IMR-90 (cell line): Measurements from ENCODE around the gene PDX1. TPM values are rescaled to one million over a fixed set of nuclear protein-coding genes. Genes with fewer than 3 reads are reported as not detected.

Source experiments
- ATAC-seq: fragments of 200-7000 bp; cut with Tn5 transposase; 2 replicates; pipeline ENCODE4 v1.9.1; 2020; ENCODE audit warnings: low read depth, mild to moderate bottlenecking, moderate library complexity
- BruUV-seq: library from RNA; stranded (reverse); fragments of 400-500 nt; replicated peaks from 2 replicates; lab custom pipeline; 2021; lab: Mats Ljungman, UMichigan
- CTCF ChIA-PET: fragments of 300-600 bp; formaldehyde crosslinking; extraction: SDS; loops from one replicate; lab custom pipeline; 2021; ENCODE audit warnings: antibody characterized with exemption; lab: Yijun Ruan, JAX
- POLR2A ChIA-PET: fragments of 300-600 bp; sonication (Branson Sonifier 250); formaldehyde crosslinking; loops from one replicate; lab custom pipeline; 2022; ENCODE audit warnings: antibody characterized with exemption; ENCODE audit not compliant: unreplicated experiment; lab: Charles Lee
- DNase-seq: peaks from one replicate; pipeline ENCODE4 v3.0.0; 2013
- H2AFZ ChIP-seq: replicated peaks from 2 replicates; pipeline ENCODE3; 2013; ENCODE audit warnings: low read length, mild to moderate bottlenecking; ENCODE audit not compliant: poor library complexity
- H2AK5ac ChIP-seq: 2 replicates; pipeline ENCODE4 v1.6.1; 2013; ENCODE audit warnings: low read depth, low read length, inconsistent platforms
- H2AK9ac ChIP-seq: replicated peaks from 2 replicates; pipeline ENCODE3; 2013; ENCODE audit warnings: mild to moderate bottlenecking, low read depth, low read length, moderate library complexity; ENCODE audit not compliant: poor library complexity
- H2BK120ac ChIP-seq: 2 replicates; pipeline ENCODE4 v1.6.1; 2013; ENCODE audit warnings: low read depth, low read length, inconsistent platforms
- H2BK15ac ChIP-seq: 3 replicates; pipeline ENCODE4 v1.6.1; 2013; ENCODE audit warnings: low read depth, low read length, inconsistent platforms
- H2BK20ac ChIP-seq: 2 replicates; pipeline ENCODE4 v1.6.1; 2013; ENCODE audit warnings: low read depth, mild to moderate bottlenecking, inconsistent platforms, low read length, moderate library complexity
- H2BK5ac ChIP-seq: 2 replicates; pipeline ENCODE4 v1.6.1; 2013; ENCODE audit warnings: mild to moderate bottlenecking, low read depth, low read length, inconsistent platforms; ENCODE audit not compliant: poor library complexity, severe bottlenecking
- H3K14ac ChIP-seq: replicated peaks from 2 replicates; pipeline ENCODE4 v1.6.1; 2013; ENCODE audit warnings: low read depth, low read length, inconsistent platforms
- H3K18ac ChIP-seq: 2 replicates; pipeline ENCODE4 v1.6.1; 2013; ENCODE audit warnings: low read depth, low read length, control low read depth
- H3K23ac ChIP-seq: 2 replicates; pipeline ENCODE4 v1.6.1; 2013; ENCODE audit warnings: low read depth, low read length, inconsistent platforms
- H3K27ac ChIP-seq: 2 replicates; pipeline ENCODE4 v1.5.1; 2013; ENCODE audit warnings: mild to moderate bottlenecking, control low read depth, low read length; ENCODE audit not compliant: insufficient read depth
- H3K27me3 ChIP-seq: 2 replicates; pipeline ENCODE4 v1.6.1; 2013; ENCODE audit warnings: low read length; ENCODE audit not compliant: control insufficient read depth, insufficient read depth
- H3K36me3 ChIP-seq: 2 replicates; pipeline ENCODE4 v1.6.1; 2013; ENCODE audit warnings: low read length, mixed read lengths; ENCODE audit not compliant: control insufficient read depth, insufficient read depth
- H3K4ac ChIP-seq: 2 replicates; pipeline ENCODE4 v1.6.1; 2013; ENCODE audit warnings: low read depth, low read length, inconsistent platforms
- H3K4me1 ChIP-seq: 2 replicates; pipeline ENCODE4 v1.6.1; 2013; ENCODE audit warnings: low read length, mixed read lengths; ENCODE audit not compliant: control insufficient read depth, insufficient read depth
- H3K4me2 ChIP-seq: 2 replicates; pipeline ENCODE4 v1.6.1; 2013; ENCODE audit warnings: low read depth, mild to moderate bottlenecking, control low read depth, low read length, moderate library complexity
- H3K4me3 ChIP-seq: 2 replicates; pipeline ENCODE4 v1.5.1; 2013; ENCODE audit warnings: low read depth, mild to moderate bottlenecking, control low read depth, low read length, moderate library complexity; ENCODE audit not compliant: insufficient read depth
- H3K56ac ChIP-seq: 2 replicates; pipeline ENCODE4 v1.6.1; 2013; ENCODE audit warnings: low read length, inconsistent platforms; ENCODE audit not compliant: insufficient read depth; ENCODE audit errors: extremely low read depth
- H3K79me1 ChIP-seq, 2 experiments: 2 replicates each; pipeline ENCODE4 v1.6.1; 2013; ENCODE audit warnings: low read length in 2 of 2, inconsistent platforms in 1 of 2, low read depth in 1 of 2
- H3K9ac ChIP-seq: 2 replicates; pipeline ENCODE4 v1.6.1; 2013; ENCODE audit warnings: low read depth, low read length, control low read depth
- H3K9me1 ChIP-seq: 2 replicates; pipeline ENCODE4 v1.6.1; 2013; ENCODE audit warnings: low read length, inconsistent platforms; ENCODE audit not compliant: insufficient read depth
- H3K9me3 ChIP-seq: 2 replicates; pipeline ENCODE4 v1.6.1; 2013; ENCODE audit warnings: low read length; ENCODE audit not compliant: control insufficient read depth, insufficient read depth
- H4K20me1 ChIP-seq: 2 replicates; pipeline ENCODE4 v1.6.1; 2013; ENCODE audit warnings: low read length, inconsistent platforms; ENCODE audit not compliant: insufficient read depth
- H4K5ac ChIP-seq: 2 replicates; pipeline ENCODE4 v1.6.1; 2013; ENCODE audit warnings: mild to moderate bottlenecking, low read depth, low read length, control low read depth
- H4K8ac ChIP-seq, 2 experiments: 2 replicates each; pipeline ENCODE4 v1.6.1; 2013; ENCODE audit warnings: low read depth in 2 of 2, low read length in 2 of 2, control low read depth in 1 of 2, inconsistent platforms in 1 of 2
- H4K91ac ChIP-seq: 2 replicates; pipeline ENCODE4 v1.6.1; 2013; ENCODE audit warnings: low read depth, low read length, inconsistent platforms; ENCODE audit not compliant: insufficient read depth
- BHLHE40 ChIP-seq: fragments of 150-350 bp; IDR thresholded peaks from 2 replicates; pipeline ENCODE4 v1.6.1; 2016; ENCODE audit warnings: mild to moderate bottlenecking, low read depth, low read length
- CEBPB ChIP-seq: IDR thresholded peaks from 2 replicates; pipeline ENCODE4 v1.6.1; 2012; ENCODE audit warnings: low read depth, low read length, improper control_type of control experiment
- CHD1 ChIP-seq: IDR thresholded peaks from 2 replicates; pipeline ENCODE4 v1.6.1; 2012; ENCODE audit warnings: low read depth, low read length, improper control_type of control experiment
- FOS ChIP-seq: fragments of 150-350 bp; IDR thresholded peaks from 2 replicates; pipeline ENCODE4 v1.6.1; 2016; ENCODE audit warnings: low read depth, low read length
- MAFK ChIP-seq: IDR thresholded peaks from 2 replicates; pipeline ENCODE4 v1.6.1; 2012; ENCODE audit warnings: low read depth, low read length, improper control_type of control experiment
- MAZ ChIP-seq: IDR thresholded peaks from 2 replicates; pipeline ENCODE4 v1.6.1; 2012; ENCODE audit warnings: low read depth, mild to moderate bottlenecking, low read length, improper control_type of control experiment, moderate library complexity, borderline replicate concordance
- NFE2L2 ChIP-seq: fragments of 150-350 bp; IDR thresholded peaks from 2 replicates; pipeline ENCODE4 v1.6.1; 2016; ENCODE audit warnings: low read depth, mild to moderate bottlenecking, low read length
- POLR2A ChIP-seq: IDR thresholded peaks from 2 replicates; pipeline ENCODE4 v1.6.1; 2012; ENCODE audit warnings: mild to moderate bottlenecking, low read depth, low read length
- RAD21 ChIP-seq: IDR thresholded peaks from 2 replicates; pipeline ENCODE4 v1.6.1; 2012; ENCODE audit warnings: low read length, improper control_type of control experiment
- RCOR1 ChIP-seq: IDR thresholded peaks from 2 replicates; pipeline ENCODE4 v1.6.1; 2012; ENCODE audit warnings: mild to moderate bottlenecking, low read length, improper control_type of control experiment; ENCODE audit not compliant: insufficient replicate concordance
- RFX5 ChIP-seq: IDR thresholded peaks from 2 replicates; pipeline ENCODE4 v1.8.0; 2012; ENCODE audit warnings: low read depth, mild to moderate bottlenecking, low read length, moderate library complexity
- SMC3 ChIP-seq: fragments of 150-350 bp; IDR thresholded peaks from 2 replicates; pipeline ENCODE4 v1.6.1; 2016; ENCODE audit warnings: low read depth, mild to moderate bottlenecking, antibody characterized with exemption, low read length, moderate library complexity
- USF2 ChIP-seq: fragments of 150-350 bp; IDR thresholded peaks from 2 replicates; pipeline ENCODE4 v1.6.1; 2017; ENCODE audit warnings: mild to moderate bottlenecking, antibody characterized with exemption, low read length, low read depth
- WGBS, 2 experiments: methylation state at CpG; one replicate each; pipeline versions ENCODE4 v1.1.5 to v1.1.7; 2013; ENCODE audit warnings: missing lambda C conversion rate in 2 of 2; ENCODE audit not compliant: insufficient read length in 1 of 2; ENCODE audit errors: extremely low coverage in 2 of 2; 5-methylcytosine and 5-hydroxymethylcytosine counted together
- dilution Hi-C: fragments of 300-500 bp; cut with HindIII; formaldehyde crosslinking; loops from one replicate; pipeline ENCODE4 v1.14.3; 2018; ENCODE audit warnings: low sequenced_read_pairs; ENCODE audit not compliant: unreplicated experiment
- in situ Hi-C: fragments of 300-500 bp; cut with MboI; formaldehyde crosslinking; loops from 3 replicates; pipeline ENCODE4 v1.14.3; 2019; ENCODE audit warnings: low sequenced_read_pairs, inconsistent platforms, mixed read lengths
- intact Hi-C: fragments of 100-400 bp; cut with micrococcal nuclease; formaldehyde crosslinking; loops from 2 replicates; pipeline ENCODE4 v1.10.0; 2022
- polyA plus RNA-seq, 3 experiments: library from polyadenylated mRNA; depleted of rRNA; stranded (reverse); fragments of >200 nt; gene quantifications; 2 replicates each; pipeline ENCODE4 v1.2.3, GENCODE V29; 2012; ENCODE audit warnings: low replicate concordance in 1 of 3
- total RNA-seq: library from RNA; depleted of rRNA; stranded (reverse); fragments of >200 nt; gene quantifications from 2 replicates; pipeline ENCODE4 v1.2.3, GENCODE V29; 2012
- TF ChIP-seq, protein P1 (sequence below): conservative IDR thresholded peaks from 2 replicates; pipeline ENCODE4 v1.5.1; 2012; ENCODE audit warnings: mild to moderate bottlenecking, low read depth, low read length, improper control_type of control experiment

Gene PDX1
- total and polyA plus RNA-seq, 2 of the 4 experiments (the other 2 are of a cell fraction): not detected

DNA sequence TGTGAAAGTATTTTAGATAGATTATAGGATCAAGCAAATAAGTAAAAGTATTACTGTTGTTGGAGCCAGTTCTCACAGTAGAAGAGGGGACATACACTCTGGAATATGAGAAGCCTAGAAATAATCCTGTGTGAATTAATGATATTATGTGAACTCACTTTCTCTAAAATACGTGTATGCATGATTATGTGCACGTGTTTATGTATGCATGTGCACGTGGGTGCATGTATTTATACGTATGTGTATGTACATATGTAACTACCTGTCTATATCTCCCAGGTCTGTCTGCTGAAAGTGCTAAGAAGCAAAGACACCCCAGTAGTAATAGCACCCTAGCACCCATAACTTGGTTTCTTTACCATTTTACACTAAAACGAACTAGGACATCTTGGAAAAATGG is 41.5 kb upstream of the PDX1 start:
- DNase-seq (no peak), ATAC-seq (no peak)
- intact Hi-C loops (no loop called here), in situ Hi-C loops (no loop called here), dilution Hi-C loops (no loop called here)
- Histone ChIP-seq H4K91ac (no peak overlapping the region), H3K27ac (no peak overlapping the region), H3K23ac (no peak overlapping the region), H3K18ac (no peak overlapping the region), H2BK15ac (no peak overlapping the region), H4K5ac (no peak overlapping the region), H3K4ac (no peak overlapping the region), H3K4me3 (no peak overlapping the region), H3K36me3 (no peaks in the 10 kb centered on the region), H3K4me2 (no peak overlapping the region), H2AK9ac (no peak overlapping the region), H3K9me3 (no peaks in the 10 kb centered on the region), H4K20me1 (no peaks in the 10 kb centered on the region), H2BK120ac (no peak overlapping the region), H3K9ac (no peak overlapping the region), H3K27me3 (peaks cover 10% of the 10 kb centered on the region), H2BK5ac (no peak overlapping the region), H3K9me1 (no peaks in the 10 kb centered on the region), H3K56ac (no peak overlapping the region), H3K4me1 (no peaks in the 10 kb centered on the region), H2AFZ (no peak overlapping the region), H3K14ac (no peak overlapping the region), H4K8ac (no peak overlapping the region), H2AK5ac (no peak overlapping the region), H3K79me1 (no peaks in the 10 kb centered on the region), H2BK20ac (no peak overlapping the region)
- TF ChIP-seq POLR2A (no peak), BHLHE40 (no peak), CHD1 (no peak), RFX5 (no peak), FOS (no peak), USF2 (no peak), SMC3 (no peak), MAFK (no peak), RAD21 (no peak), MAZ (no peak), CEBPB (no peak), NFE2L2 (no peak), RCOR1 (no peak)
- TF ChIP-seq, protein P1, sequence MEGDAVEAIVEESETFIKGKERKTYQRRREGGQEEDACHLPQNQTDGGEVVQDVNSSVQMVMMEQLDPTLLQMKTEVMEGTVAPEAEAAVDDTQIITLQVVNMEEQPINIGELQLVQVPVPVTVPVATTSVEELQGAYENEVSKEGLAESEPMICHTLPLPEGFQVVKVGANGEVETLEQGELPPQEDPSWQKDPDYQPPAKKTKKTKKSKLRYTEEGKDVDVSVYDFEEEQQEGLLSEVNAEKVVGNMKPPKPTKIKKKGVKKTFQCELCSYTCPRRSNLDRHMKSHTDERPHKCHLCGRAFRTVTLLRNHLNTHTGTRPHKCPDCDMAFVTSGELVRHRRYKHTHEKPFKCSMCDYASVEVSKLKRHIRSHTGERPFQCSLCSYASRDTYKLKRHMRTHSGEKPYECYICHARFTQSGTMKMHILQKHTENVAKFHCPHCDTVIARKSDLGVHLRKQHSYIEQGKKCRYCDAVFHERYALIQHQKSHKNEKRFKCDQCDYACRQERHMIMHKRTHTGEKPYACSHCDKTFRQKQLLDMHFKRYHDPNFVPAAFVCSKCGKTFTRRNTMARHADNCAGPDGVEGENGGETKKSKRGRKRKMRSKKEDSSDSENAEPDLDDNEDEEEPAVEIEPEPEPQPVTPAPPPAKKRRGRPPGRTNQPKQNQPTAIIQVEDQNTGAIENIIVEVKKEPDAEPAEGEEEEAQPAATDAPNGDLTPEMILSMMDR: no peak
- ChIA-PET POLR2A (no interaction called here), CTCF (no interaction called here)
- BruUV-seq: no TSS peak
- WGBS, 2 experiments: no CpG with 5 or more reads among the region's 5 CpGs
